RPMI8226 (cell line): Measurements from ENCODE around the gene FBXL16.

ENCODE experiments used
- DNase-seq: peaks from one replicate; pipeline ENCODE4 v3.0.0-alpha.2; 2015

The FBXL16 gene

DNA sequence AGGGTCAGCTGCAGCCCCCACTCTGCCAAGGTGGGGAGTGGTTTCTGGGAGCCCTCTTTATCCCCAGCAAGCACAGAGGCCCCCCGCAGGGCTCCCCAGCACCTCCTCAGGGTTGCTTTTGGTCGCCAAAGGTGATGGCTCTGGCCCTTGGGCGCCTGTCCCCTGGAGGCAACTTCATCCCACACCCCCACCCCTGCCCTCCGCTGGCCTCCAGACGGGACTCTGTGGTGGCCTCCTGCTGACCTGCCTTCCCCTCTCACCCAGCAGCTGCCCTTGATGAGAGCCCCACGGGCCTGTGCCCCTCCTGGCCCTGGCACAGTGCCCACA lies 45.5 kb downstream of the FBXL16 start:
- no peak for DNase-seq

DNA sequence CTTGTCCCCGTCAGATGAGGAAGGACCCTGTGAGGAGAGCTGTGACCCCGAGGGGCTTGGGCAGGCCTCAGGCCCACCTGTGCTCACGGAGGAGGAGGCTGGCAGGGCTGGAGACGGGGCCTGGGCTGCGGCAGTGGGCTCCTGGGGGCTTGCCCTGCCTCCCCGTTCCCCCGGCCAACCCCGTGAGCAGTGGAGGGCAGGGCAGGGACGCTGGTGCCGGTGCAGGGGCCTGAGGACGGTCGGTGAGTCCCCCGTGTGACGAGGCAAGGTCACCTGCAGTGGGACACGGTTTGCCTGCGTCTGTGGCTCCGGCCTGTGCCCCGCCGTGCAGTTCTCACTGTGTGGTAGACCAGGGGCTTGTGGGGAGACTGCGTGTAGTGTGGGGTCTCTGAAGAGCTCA lies 46.0 kb downstream of the FBXL16 start:
- DNase-seq, result no peak

DNA sequence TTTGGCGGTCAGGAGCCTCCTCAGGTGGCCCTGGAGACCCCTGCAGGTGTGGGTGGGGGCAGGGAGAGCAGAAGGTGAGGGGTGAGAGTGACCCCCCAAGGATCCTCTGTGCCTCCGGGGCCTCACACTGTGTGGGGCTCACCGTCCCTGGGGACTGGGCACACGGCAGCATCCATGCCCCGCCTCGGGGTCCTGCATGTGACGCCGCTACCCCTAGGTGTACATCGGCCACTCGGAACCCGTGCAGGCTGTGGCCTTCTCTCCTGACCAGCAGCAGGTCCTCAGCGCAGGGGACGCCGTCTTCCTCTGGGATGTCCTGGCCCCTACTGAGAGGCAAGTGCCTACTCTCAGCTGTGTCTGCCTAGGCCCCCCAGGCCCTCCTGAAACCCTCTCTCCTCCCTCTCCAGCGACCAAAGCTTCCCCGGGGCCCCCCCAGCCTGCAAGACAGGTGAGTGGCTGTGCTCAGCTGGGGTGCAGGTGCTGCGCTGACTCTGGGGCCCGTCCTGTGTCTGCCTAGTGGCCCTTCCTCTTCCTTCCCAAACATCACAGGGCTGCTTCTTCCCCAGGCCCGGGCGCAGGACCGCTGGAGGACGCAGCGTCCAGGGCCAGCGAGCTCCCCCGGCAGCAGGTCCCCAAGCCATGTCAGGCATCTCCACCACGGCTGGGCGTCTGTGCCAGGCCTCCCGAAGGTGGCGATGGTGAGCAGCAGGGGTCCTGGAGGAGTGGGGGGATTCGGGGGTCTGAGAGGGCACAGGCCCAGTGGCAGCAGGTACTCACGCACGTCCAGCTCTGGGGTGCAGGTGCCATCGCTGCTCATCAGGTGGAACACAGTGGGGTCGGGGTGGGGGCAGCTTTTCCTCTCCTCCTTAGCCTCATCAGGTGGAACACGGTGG lies 46.7 kb downstream of the FBXL16 start:
- DNase-seq, result no peak

DNA sequence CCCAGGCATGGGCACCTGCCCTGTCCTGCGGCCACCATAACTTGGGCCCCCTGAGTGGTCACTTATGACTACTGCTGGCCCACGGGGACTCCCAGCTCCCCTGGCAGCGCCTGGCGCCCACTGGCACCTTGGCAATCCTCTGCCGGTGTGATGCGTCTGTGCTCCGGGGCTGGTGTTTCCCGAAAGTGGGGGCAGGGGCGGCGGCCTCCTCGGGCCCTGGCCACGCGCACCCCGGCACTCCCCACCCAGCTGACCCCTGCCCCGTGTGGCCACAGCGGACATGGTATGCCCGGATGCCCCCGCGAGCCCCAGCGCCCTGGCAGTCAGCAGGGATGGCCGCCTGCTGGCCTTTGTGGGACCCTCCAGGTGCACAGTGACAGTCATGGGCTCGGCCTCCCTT lies 48.1 kb downstream of the FBXL16 start:
- no peak for DNase-seq

DNA sequence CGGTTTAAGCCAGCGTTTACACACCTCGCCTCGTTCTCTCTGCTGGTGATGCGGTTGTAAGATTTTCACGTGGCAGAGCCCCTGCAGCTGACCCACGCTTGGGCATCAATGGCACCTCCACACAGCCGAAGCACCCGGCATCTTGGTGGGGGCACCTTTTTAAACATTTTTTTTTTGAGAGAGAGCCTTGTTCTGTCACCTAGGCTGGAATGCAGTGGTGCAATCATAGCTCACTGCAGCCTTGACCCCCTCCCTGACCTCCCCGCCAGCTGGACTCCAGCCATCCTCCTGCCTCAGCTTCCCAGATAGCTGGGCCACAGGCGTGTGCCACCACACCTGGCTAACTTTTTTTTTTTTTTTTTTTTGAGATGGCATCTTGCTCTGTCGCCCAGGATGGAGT lies 51.6 kb downstream of the FBXL16 start:
- DNase-seq, result no peak

DNA sequence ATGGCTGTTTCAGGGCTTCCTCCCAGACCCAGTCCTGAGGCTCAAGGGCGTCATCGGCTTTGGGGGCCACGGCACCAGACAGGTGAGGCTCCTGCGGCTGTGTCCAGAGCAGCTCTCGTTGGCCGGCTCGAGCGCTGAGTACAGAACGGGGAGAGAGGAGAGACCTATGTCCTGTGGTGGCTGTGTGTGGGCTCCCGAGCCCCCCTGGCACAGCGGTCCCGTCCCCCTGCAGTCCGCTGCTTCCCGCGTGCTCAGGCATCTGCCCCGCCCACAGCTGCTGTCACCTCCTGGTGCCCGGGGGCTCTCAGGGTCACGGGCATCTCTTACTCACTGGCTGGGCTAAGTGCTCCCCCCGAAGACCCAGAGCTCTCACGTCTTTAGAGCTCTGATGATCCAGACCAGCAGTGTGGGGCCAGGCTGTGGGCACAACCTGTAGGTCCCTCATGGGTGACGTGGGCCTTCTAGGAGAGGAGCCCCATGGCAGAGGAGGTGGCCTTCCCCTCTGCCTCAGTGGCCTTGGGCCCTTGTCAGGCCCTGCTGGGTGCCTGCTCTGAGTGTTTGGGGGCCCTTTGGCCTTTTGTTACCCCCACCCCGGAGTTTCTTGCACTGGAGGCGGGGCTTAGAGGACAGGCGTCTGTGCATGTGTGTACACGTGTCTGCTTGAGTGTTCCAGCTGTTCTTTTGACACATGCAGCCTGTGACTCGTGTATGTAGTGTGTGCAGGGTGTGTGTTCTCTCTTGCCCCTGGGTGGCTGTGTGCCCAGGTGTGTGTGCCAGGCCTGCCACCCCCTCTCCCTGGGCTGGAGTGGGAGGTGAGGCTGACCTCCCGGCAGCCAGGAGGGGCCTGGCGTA lies 52.9 kb downstream of the FBXL16 start:
- no peak for DNase-seq

DNA sequence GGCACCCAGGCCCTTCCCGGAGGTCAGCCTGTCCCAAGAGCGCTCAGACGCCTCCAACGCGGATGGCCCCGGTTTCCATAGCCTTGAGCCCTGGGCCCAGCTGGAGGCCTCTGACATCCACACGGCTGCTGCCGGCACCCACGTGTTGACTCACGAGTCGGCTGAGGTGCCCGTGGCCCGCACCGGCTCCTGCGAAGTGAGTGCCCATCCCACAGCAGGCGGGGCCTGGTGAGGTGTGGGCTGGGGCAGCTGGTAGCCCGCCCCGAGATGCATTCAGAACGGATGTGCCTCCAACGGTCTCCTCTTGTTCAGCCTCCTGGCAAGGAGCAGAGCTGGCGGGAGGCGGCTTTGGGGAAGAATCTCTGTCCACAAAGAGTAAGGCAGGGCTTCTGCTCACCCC lies 53.8 kb downstream of the FBXL16 start:
- DNase-seq, result no peak

DNA sequence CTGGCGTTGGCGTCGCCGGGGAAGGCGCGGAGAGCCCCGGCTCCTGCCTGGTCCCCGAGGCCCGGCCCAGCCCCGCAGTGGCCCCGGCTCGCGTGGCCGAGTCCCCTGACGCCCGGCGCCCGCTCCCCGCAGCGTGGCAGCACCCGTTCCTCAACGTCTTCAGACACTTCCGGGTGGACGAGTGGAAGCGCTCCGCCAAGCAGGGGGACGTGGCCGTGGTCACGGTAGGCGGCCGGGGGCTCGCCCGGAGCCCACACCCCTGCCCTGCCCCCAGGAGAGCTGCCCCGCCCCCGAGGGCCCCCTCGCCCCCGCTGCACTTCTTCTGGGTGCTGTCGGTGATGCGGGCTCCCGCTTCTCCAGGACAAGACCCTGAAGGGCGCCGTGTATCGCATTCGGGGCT lies 56.0 kb downstream of the FBXL16 start:
- DNase-seq, result peak; percentile 61

DNA sequence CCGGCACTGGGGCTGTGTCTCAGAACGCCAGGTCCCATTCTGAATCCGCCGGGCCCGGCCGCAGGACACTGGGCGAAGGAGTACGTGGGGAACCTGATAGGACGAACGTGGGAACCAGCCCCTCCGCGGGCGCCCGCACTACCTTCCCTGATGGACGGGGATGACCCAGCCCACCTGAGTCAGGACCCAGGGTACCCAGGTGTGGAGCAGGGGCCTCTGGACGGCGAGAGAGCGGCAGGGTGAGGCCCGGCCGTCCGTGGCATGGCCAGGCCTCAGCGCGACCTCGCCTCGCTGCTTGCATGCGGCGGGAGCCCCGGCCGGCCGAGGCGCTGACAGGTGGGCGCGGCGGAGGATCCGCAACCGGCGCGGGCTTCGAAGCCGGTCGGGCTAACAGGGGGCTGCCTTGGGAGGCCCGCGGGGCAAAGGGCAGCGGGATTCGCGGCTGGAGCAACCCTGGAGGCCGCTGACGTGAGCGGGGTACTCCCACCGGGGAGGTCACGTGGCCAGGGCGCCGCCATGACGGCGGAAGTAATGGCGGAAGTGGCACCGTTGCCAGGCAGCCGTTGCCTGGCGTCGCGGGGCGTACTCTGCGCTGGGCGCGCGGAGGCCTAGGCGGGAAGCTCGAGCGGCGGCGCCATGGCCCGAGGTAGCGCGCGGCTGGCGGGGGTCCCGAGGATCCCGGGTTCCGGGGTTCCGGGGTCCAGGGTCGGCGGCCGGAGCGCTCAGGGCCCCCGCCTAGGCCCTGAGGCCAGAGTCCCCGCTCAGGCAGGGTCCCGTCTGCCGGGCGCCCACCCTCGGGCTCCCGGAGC lies 56.6 kb downstream of the FBXL16 start, which contains the start of gene WDR90:
Gene WDR90 (plus strand): TSS at position 585 of the 809 bp plus-strand sequence. CDS start 52 bp downstream, at position 637.
- peak; percentile 99 for DNase-seq

DNA sequence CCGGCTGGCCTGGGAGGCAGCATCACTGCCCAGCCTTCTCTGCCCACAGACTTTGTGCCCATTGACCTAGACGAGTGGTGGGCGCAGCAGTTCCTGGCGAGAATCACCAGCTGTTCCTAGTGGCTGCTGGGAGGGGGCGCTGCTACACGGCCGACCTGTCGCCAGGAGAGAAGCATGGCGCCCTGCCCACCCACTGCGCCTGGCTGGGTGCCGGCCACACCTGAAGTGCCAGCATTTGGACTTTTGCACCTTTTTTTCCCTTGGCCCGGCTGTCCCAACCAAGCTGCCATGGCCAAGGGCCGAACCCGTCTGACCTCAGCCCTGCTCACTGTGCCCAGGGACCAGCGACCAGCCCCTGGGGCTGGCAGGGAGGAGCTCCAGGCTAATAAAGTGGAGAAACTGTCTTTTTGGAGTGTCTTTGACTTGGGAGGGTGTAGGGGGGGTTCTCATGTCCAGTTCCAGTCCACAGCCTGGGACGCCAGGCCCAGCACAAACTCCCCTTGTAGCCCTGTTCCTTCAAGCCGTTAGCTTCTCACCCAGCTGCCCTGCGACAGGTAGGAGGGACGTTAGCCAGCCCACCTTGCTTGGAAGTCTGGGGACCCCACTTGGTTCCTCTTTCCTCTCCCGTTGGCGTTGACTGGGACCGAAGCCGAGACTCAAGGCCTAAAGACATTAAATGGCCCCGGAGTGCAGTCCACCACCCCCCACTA lies 57.4 kb downstream of the FBXL16 start:
- peak; percentile 88 for DNase-seq

DNA sequence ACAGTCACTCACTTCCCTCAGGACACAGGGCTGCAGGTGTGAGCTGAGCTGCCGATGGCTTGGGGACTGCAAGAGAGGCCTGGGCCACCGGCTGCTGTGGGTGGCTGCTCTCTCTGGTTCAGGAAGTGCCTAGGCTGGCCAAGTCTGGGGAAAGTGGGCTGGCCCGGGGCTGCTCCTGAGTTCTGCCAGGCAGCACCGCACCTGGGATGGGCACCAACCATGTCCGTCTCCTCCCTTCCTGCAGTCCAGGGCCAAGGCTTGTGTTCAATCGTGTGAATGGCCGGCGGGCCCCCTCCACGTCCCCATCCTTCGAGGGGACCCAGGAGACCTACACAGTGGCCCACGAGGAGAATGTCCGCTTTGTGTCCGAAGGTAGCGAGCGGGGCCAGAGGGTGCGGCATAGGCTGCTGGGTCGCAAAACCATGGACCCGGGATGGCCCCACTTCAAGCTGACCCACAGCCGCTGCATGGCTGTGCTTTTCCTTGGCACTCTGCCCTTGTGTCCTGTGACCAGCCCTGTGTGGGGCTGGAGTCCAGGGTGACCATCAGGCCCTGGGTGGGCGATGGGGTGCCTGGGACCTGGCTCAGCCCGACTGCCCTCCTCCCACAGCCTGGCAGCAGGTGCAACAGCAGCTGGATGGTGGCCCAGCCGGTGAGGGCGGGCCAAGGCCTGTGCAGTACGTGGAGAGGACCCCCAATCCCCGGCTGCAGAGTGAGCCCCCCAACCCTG lies 58.3 kb downstream of the FBXL16 start:
- peak; percentile 53 for DNase-seq

DNA sequence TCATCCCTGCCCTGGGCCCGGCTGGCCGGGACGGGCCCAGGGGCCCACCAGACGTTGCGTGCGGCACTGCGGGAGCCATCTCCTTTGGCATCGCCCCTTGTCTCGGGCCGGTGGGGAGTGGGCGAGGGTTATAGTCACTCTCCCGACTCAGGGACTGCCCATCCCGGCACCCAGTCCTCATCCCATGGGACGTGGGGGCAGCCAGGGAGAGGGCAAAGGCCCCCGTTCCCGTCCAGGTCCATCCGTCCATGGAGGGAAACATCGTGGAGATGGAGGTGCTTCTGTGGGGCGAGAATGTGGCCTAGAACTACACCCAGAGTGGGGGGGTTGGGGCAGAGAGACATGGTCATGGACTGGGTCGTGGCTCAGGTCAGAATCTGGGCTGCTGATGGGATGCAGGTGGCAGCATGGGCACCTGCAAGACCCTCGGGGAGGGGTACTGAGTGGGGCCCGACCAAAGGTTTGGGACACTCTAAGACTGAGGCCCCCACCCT lies 58.9 kb downstream of the FBXL16 start:
- DNase-seq, result no peak

DNA sequence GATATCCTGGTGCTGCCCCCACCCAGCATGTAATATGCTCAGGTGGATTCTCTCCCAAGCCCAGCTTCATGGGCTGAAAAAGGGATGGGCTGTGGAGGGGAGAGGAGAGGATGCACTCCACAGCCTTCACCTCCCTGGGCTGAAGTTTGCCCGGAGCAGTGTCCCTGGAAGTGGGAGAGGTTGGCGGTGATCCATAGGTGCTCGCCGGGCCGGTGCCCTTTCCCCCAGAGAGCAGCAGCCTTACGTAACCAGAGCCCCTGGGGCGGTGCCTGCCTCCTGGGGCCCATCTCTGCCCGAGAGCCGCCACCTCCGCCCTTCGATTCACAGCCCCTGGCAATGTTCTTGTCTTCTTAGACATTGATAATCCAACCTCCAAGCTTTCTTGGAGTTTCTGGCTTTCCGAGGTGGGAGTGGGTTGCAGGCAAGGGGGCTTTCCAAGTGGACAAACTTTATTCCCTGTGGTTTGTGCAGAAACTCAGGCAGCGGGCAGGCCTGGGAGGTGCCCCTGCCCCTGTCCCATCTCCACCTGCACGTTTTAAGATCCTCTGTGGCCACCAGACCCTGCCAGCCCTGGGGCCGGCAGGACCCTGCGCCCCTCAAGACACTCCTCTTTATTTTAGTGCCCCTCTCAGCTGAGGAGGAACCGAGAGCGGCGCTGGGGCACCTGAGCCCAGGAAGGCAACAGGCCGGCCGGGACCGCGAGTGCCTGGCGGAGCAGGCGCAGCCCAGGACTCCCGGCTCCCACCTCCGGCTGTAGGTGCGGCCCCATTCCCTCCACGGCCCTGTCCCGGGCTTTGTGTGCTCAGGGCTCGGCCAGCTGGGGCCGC lies 59.5 kb downstream of the FBXL16 start:
- no peak for DNase-seq

DNA sequence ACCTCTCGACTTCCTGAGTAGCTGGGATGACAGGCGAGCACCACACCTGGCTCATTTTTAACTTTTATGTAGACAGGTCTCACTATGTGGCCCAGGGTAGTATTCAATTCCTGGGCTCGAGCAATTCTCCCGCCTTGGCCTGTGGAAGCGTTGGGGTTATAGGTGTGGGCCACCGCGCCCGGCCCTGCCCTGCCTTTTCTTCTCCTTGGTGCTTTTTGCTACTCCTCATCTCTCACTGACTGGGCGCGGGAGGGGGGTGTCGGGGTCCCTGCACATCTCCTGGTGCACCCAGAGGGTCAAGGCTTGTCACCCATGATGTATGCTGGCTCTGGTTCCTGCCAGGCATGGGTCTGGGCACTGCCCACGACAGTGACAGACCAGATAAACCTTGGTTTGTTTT lies 61.0 kb downstream of the FBXL16 start:
- no peak for DNase-seq

DNA sequence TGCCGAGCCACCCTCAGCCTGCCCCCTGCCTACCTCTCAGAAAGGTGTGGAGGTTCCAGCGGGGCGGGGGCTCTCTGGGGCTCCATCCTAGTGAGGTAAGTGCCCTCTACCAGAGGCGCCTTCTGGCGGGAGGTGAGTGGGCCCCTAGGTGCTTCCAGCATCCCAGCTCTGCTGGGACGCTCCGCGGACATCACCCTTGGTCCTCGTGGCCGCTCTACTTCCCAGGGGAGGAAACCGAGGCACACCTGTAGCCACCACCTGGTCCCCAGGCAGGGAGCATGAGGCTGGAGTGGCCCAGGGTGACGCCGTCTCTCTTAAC lies 62.6 kb downstream of the FBXL16 start:
- peak; percentile 43 for DNase-seq
